Fibroblast of upper back skin (primary cell): ENCODE results near the gene PSPH.
"Not testable (repeated sequence)": the region's sequence is repeated elsewhere in the genome, so short reads cannot be mapped to it uniquely, and the experiment has no call there.

Source experiments
- DNase-seq: peaks from one replicate; pipeline ENCODE4 v3.0.0-alpha.2; 2013

The PSPH gene

DNA sequence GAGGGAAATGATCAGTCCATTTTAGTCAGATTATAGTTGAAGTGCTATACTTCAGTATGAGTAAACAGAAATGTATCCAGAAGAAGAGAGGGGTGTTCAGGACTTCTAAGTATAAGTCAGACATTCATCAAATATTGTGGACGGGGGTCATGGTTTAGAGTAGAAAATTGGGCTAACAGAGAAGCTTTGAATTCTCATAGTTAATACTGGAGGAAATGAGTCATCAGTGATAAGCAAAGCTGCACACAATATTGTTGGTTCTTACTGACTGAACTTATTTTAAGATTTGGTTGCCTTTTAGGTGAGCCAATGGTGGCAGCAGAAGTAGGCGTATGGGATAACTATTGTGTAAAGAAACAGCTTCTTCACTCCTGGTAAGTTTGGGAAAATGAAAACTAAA, 11.1 kb upstream of the PSPH start:
- DNase-seq, result peak; percentile 64

DNA sequence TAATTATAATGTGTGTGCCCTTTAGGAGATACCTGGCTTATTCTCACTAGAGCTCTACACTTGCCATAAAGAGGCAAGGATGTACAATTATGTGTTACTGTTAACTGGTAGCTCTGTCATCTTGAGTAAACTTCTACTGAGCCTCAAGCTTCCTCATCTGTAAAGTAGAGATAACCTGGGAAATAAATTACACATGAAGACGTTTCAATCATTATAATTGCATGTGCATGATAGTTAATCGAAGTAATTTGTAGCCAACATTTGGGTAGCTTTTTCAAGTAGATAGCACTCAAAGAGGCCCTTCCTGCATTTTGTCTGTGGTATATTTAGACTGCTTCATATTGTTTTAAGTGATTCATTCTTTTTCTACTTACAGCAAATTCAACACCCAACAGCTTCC, 2.7 kb upstream of the PSPH start:
- no peak for DNase-seq

DNA sequence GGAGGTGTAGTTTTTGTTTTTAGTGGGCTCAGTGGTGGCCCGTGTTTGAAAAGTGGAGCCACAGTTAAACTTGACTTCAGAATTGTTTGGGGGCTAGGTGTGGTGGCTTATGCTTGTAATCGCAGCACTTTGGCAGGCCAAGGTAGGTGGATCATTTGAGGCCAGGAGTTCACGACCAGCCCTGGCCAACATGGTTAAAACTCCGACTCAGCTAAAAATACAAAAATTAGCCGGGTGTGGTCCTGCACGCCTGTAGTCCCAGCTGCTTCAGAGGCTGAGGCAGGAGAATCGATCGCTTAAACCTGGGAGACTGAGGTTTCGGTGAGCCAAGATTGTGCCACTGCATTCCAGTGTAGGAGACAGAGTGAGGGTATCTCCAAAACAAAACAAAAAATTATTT, 2.1 kb upstream of the PSPH start:
- DNase-seq, result no peak

DNA sequence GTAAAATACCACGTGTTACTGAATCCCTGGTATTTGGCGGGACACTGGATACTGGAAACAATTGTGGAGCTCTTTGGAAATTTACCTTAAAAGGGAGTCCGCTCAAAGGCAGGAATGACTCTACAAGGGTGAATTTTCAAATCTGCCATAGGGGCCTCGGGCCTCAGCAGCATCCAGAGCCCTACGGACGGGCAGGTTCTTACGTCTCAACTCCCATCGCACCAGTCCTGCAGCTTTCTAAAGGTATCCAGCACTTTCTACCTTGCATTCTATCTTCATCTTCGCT, 248 bp downstream of the PSPH start:
- no peak for DNase-seq

DNA sequence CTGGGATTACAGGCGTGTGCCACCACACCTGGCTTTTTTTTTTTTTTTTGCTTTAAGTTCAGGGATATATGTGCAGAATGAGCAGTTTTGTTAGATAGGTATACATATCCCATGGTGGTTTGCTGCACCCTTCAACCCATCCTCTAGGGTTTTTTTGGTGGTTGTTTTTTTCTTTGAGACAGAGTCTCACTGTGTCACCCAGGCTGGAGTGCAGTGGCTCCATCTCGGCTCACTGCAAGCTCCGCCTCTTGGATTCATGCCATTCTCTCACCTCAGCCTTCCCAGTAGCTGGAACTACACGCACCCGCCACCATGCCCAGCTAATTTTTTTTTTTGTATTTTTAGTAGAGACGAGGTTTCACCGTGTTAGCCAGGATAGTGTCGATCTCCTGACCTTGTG, 2.5 kb downstream of the PSPH start:
- DNase-seq, result not testable (repeated sequence)

DNA sequence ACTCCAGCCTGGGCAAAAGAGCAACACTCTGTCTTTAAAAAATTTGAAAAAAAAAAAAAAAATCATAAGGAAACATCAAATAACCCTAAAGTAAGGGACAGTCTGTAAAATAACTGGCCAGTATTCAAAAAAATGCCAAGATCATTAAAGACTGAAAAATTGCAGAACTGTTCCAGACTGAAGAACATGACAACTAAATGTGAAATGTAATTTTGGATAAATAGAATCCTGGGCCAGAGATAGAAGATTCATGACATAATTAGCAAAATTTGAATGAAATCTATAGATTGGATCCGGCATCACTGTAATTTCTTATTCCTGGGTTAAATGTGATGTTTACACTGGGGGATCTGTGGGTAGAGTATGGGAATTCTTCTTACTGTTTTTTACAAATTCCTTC, 3.0 kb downstream of the PSPH start:
- DNase-seq, result peak; percentile 18

DNA sequence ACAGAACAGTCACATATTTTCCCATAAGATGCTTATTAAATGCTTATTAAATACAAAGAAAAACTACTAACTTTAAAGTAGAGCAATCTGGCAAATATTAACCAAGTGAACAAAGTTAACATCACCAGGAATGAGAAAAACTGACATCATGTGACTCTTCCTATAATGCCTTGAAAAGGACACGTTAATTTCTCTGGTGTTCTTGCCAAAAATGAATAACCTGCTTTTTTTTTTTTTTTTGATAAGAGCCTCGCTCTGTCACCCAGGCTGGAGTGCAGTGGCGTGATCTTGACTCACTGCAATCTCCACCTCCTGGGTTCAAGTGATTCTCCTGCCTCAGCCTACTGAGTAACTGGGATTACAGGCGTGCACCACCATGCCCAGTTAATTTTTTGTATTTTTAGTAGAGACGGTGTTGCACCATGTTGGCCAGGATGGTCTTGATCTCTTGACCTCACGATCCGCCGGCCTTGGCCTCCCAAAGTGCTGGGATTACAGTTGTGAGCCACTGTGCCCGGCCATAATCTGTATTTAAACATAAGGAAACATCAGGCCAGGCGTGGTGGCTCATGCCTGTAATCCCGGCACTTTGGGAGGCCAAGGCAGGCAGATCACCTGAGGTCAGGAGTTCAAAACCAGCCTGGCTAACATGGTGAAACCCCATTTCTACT, 3.7 kb downstream of the PSPH start:
- not testable (repeated sequence) for DNase-seq

DNA sequence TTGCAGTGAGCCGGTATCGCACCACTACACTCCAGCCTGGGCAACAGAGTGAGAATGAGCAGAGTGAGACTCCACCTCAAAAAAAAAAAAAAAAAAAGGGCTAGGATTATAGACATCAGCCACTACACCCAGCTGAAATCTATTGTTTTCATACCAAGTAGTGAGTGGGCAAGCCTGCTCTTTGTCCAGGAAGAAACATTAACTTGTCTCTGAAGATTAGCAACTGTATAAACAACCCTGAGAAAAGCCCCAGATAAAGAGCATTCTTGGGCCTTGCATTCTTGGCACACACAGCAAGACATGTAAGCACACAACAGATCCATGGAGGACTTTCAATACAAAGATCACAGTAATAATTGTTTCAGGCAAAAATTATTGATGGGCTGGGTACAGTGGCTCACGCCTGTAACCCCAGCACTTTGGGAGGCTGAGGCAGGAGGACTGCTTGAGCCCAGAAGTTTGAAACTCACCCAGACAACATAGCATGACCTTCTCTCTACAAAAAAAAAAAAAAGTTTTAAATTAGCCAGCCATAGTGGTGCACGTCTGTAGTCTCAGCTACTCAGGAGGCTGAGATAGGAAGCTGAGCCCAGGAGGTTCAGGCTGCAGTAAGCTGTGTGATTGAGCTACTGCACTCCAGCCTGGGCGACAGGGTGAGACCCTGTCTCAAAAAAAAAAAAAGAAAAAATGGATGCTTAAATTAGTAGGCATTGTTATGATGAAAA, 4.4 kb downstream of the PSPH start:
- peak; percentile 59 for DNase-seq

DNA sequence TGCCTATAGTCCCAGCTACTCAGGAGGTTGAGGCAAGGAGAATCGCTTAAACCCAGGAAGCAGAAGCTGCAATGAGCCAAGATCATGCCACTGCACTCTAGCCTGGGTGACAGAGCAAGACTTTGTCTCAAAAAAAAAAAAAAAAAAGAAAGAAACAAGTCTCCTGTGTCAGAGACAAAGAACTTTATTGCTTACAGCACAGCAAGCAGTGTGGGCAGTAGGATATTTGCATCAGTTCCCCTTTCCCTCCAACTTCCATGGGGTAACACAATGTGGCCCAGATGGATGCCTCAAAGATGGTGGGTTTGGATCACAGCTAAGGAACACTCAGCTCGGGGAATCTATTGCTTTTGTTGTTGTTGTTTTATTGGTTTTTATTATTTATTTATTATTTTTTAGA, 5.5 kb downstream of the PSPH start:
- not testable (repeated sequence) for DNase-seq

DNA sequence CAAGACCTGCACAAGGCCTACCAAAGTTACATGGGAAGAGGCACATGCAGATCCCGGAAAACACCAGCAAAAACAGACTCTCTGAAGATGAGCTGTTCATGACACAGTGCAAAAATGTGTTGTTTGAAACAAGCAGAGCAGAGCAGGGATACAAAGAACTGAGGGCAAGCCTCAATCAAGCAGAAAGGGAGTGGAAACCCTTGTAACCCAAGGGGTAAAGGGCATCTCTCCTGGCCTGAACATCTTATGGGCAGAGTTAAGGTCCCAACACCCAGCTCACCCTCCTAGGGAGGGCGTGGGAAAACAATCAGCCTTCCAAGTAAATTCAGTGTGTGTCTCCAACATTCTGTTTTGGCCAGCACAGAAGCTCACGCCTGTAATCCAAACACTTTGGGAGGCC, 10.5 kb downstream of the PSPH start:
- no peak for DNase-seq

DNA sequence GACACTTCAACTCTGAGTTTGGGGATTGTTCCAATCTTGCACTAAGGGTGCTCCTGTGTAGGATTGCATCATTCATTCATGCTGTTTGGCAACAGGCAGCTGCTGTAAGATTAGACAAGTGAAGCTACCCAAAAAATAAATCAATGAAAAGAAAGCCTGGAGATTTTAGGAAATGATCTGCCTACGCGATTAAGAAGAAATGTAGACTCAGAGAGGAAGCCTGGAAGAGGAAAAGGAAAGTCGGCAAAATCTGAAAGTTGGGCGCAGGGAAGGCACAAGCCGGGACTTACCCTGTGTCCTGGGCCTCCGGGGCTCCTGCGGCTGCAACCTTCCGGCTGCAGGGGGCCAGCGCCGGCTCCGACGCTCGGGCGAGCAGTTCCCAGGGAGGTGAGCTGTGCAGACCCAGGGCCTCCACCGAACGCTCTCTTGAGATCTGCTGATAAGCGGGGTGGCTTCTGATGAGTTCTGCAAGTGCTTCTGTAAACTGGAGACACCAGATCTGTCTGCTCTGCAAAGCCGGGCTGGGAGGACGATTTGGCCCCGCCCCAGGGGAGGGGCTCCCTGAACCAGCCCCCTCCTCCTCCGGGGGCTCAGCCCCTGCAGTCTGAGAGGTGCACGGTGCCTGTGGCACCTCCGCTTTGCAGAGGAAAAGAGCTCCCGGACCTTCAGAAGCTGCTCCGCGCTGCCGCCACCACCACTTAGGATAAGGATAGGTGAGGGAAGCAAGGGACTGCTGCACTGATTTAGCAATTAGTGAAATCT, 17.4 kb downstream of the PSPH start:
- peak; percentile 76 for DNase-seq

DNA sequence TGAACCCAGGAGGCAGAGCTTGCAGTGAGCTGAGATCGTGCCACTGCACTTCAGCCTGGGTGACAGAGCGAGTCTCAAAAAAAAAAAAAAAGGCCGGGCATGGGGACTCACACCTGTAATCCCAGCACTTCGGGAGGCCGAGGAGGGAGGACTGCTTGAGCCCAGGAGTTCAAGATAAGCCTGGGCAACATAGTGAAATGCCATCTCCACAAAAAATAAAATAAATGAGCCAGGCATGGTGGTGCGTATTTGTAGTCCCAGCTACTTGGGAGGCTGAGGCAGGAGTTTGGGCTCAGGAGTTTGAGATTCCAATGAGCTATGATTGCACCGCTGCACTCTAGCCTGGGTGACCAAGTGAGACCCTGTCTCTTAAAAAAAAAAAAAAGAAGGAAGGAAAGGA, 18.7 kb downstream of the PSPH start:
- not testable (repeated sequence) for DNase-seq

DNA sequence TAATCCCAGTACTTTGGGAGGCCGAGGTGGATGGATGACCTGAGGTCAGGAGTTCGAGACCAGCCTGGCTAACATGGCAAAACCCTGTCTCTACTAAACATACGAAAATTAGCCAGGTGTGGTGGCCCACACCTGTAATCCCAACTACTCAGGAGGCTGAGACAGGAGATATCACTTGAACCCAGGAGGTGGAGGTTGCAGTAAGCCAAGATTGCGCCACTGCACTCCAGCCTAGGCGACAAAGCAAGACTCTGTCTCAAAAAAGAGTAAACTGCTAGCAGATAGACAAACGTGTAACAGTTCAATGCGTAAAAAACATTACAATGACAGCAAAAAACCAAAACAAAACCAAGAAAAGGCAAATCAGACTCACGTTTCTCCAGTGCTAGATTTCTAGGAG, 19.7 kb downstream of the PSPH start:
- not testable (repeated sequence) for DNase-seq

DNA sequence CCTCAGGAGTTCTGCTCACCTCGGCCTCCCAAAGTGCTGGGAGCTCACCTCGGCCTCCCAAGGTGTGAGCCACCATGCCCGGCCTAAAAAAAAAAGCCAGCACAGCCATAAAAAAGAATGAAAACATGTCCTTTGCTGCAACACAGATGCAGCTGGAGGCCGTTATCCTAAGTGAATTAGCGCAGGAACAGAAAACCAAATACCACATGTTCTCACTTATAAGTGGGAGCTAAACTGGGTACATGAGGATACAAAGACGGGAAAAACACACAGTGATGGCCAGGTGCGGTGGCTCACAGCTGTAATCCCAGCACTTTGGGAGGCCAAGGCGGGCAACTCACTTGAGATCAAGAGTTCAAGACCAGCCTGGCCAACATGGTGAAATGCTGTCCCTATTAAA, 20.9 kb downstream of the PSPH start:
- DNase-seq, result no peak

DNA sequence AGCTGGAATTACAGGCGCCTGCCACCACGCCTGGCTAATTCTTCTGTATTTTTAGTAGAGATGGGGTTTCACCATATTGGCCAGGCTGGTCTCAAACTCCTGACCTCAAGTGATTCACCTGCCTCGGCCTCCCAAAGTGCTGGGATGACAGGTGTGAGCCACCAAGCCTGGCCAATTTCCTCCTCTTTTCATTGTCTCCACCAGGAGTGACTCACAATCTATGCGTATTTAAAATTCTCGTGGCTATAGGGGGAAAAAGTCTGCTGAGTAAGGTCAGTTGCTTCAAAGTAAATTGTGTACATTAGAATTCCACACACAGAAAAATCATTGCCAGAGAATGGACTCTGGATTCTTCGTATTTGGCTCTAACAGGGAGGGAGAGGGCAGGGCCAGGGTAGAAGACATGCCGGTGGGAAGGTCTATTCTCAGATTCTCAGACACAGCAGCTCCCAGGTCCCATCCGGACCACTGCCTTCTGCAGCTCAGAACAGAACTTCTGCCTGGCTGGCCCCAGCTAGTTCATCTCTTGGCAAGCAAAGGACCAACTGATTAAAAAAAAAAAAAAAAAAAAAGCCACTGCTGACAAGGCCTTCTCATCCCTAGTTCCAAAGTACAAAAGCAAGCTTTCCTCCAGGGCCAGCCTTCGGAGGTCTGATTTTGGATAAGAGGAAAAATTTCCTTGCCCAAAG, 22.2 kb downstream of the PSPH start:
- DNase-seq, result peak; percentile 66

DNA sequence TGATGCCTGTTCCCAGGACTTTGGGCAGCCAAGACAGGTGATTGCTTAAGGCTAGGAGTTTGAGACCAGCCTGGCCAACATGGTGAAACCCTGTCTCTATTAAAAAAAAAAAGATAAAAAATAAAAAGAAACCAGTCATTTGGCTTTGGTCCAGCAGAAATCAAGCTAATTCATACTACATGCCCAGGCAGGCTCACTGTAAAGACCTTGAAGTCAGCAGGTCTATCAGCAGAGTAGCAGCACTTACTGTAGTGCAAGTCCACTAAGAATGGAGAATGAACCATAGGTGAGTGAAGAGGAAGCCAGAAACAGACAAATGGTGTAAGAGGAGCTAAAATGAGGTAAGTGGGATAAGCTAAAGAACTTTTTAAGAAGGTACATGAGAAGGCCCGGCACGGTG, 24.7 kb downstream of the PSPH start:
- DNase-seq, result no peak

DNA sequence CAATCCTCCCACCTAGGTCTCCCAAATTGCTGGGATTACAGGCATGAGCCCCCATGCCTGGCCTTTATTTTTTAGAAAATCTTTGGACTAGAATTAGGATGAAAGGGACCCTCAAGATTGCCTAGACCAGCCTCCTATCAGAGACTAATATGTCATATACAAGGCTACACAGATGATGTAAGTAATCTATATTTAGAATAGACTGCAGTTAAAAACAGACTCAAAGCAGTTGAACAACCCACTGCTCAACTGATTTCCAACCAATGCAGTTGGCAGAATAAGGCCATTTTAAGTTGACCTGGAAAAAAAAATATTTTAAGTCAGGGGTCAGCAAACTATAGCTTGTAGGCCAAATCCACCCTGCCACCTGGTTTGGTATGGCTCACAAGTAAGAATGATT, 27.7 kb downstream of the PSPH start:
- DNase-seq, result no peak

DNA sequence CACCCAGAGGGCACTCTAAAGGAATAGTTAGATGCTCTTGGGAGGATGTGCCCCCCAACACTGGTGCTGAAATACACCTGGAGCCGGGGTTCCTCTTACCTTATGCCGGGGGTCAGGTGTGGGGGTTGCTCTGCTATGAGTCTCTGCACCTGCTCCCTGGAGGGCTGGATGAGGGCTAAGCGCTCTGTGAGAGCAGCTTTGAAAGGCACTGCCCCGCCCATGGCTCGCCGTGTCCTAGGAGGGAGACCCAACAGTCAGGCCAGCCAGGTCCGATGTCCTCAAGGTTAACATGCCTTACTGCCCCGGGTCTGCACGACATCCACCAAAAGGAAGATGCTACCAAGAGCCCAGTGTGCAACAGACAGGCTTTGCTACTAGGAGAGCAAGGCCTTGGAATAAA, 31.7 kb downstream of the PSPH start:
- DNase-seq, result no peak

DNA sequence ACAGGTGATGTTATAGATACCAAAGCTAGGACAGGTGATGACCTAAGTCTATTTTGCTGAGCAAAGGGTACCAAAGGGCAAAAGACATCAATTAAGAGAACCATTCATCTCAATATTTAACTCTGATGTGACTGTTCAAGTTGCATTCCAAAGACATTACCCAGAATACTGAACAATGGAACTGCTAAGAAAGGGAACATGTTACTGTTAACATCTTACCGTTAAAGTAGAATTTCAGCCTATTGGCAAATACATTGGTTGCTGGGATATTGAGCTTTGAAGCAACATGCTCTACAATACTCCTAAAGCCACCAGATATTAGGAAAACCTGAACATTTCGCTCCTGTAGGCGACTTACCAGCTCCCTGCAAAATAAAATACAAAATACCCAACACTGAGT, 34.2 kb downstream of the PSPH start:
- DNase-seq, result not testable (repeated sequence)

DNA sequence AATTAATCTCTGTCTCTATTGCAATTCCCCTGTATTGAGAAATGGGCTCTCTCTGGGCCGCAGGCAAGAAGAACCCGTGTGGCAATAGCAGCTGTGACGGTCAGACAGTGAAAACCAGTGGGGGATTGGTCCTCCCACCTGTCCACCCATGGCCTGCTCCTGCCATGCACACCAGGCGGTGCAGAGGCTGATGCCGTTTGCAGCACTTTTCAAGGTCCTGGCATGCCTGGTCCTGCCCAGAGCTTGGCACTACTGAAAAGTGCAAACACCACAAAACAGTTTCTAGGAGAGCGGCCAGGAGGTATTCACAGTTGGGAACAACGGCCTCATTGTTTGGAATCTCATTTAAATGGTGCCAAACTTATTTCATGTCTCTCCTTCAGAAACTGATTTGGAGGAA, 41.5 kb downstream of the PSPH start:
- DNase-seq, result no peak

DNA sequence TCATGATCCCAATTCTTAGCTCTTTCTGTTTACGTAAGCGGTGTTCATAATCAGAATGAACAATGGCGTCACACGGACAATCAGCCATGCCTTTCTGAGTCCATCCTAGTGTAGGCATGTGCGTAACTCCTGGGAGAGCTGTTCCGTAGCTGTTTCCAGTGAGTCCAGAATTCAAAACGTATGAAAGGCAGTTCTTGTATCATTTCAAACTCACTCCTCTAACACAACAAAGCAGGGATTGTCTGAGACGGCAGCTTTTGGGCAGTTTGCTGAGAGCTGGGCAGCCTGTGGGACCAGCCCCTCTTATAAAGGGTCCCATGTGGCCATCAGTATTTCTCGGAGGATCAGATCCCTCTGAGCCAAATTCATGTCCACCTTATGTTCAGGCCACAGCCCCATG, 43.4 kb downstream of the PSPH start:
- DNase-seq, result no peak

DNA sequence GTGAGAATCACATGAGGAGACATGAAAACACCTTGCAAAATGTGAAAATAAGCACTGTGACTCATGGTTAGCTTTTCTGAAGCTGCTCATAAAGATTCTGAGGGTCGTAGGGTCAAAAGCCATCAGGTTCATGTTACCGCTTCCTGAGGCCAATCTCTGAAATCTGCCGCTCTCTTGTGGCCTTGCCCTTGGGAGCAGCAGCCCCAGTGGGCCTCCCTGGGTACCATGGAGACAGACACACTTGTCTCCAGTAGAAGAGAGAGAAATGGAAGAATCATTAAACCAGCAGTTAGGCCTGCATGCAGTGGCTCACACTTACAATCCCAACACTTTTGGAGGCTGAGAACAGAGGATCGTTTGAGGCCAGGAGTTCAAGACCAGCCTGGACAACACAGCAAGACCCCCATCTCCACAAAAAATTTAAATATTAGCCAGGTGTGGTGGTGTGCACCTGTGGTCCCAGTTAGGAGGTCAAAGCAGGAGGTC, 44.0 kb downstream of the PSPH start:
- no peak for DNase-seq

DNA sequence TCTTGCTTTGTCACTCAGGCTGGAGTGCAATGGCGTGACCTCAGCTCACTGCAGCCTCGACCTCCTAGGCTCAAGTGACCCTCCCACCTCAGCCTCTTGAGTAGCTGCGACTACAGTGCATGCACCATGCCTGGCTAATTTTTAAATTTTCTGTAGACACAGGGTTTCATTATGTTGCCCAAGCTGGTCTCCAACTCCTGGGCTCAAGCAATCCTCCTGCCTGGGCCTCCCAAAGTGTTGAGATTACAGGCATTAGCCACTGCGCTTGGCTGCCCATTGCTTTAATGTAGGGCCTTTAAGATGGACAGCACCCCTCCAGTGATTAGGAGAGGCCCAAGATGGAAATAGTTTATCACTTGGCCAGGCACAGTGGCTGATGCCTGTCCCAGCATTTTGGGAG, 47.5 kb downstream of the PSPH start:
- no peak for DNase-seq
